Kidney (tissue), 14 donors: Measurements from ENCODE around the gene ITM2C. TPM values are rescaled to one million over a fixed set of nuclear protein-coding genes. Genes with fewer than 3 reads are reported as not detected.

ENCODE experiments used
- DNase-seq, 5 donors: peaks; one replicate each; pipeline ENCODE4 v3.0.0-alpha.2; 2013 to 2020
- FAIRE-seq: peaks from 2 replicates; lab custom pipeline; 2012; peaks lifted over from hg19 to GRCh38; lab: Jason Lieb, UNC
- H3K27ac ChIP-seq, 2 donors: one replicate each; pipeline ENCODE4 v1.7.0; 2013; ENCODE audit warnings: low read depth in 2 of 2, low read length in 2 of 2, inconsistent platforms in 1 of 2
- H3K27me3 ChIP-seq: one replicate; pipeline ENCODE4 v1.7.1; 2013; ENCODE audit warnings: low read length, inconsistent platforms; ENCODE audit not compliant: control insufficient read depth, insufficient read depth
- H3K36me3 ChIP-seq, 3 donors: one replicate each; pipeline versions ENCODE4 v1.7.0 to v1.7.1; 2013; ENCODE audit warnings: low read length in 3 of 3, control low read depth in 1 of 3, inconsistent platforms in 1 of 3; ENCODE audit not compliant: insufficient read depth in 3 of 3, control insufficient read depth in 2 of 3
- H3K4me1 ChIP-seq, 3 donors: one replicate each; pipeline versions ENCODE4 v1.7.0 to v1.7.1; 2013; ENCODE audit warnings: low read length in 3 of 3, inconsistent platforms in 1 of 3, low read depth in 1 of 3; ENCODE audit not compliant: control insufficient read depth in 2 of 3, insufficient read depth in 2 of 3
- H3K4me3 ChIP-seq, 3 donors: one replicate each; pipeline versions ENCODE4 v1.7.0 to v1.8.1; 2013; ENCODE audit warnings: low read length in 3 of 3, control low read depth in 1 of 3, inconsistent platforms in 1 of 3
- H3K9ac ChIP-seq, 3 donors: one replicate each; pipeline versions ENCODE4 v1.7.0 to v1.7.1; 2013; ENCODE audit warnings: low read length in 3 of 3, control low read depth in 1 of 3, inconsistent platforms in 1 of 3
- H3K9me3 ChIP-seq, 3 donors: one replicate each; pipeline versions ENCODE4 v1.7.0 to v1.7.1; 2013; ENCODE audit warnings: low read length in 3 of 3, control low read depth in 1 of 3, inconsistent platforms in 1 of 3; ENCODE audit not compliant: control insufficient read depth in 2 of 3, insufficient read depth in 1 of 3
- intact Hi-C: fragments of 100-400 bp; cut with DNase I; formaldehyde crosslinking; loops from one replicate; pipeline ENCODE4 v1.11.1; 2022
- polyA plus RNA-seq: library from polyadenylated mRNA; stranded (reverse); fragments of 350-450 nt; fragmentation: Illumina TruSeq; extraction: RNeasy Lipid Tissue Mini Kit (QIAGEN cat#74804); gene quantifications from one replicate; pipeline ENCODE4 v1.2.3, GENCODE V29; 2014; ENCODE audit warnings: low read depth, low replicate concordance; ENCODE audit not compliant: insufficient read depth
- total RNA-seq: library from RNA; stranded (reverse); fragmentation: NEBNext Ultra II Directional; extraction: Animal tissue kit (Norgen Biotek cat#: 25700); gene quantifications from one replicate; pipeline ENCODE4 v1.2.1, GENCODE V29; 2021
- TF ChIP-seq, protein P1 (sequence below): IDR thresholded peaks from 3 replicates; pipeline ENCODE4 v1.5.1; 2012; ENCODE audit warnings: mild to moderate bottlenecking, moderate library complexity, borderline replicate concordance; ENCODE audit not compliant: insufficient read depth; ENCODE audit errors: extremely low read depth
- donor health status: control.
- donor health status: control.
- donor health status: control.
- donor health status: control.
- donor health status: control.
- donor health status: DM: yes; HTN: yes; CAD: no.
- donor health status: Normal renal cell carcinoma (clear cell type).

ITM2C gene
- total and polyA plus RNA-seq, 2 donors from 2014 or later: 308 to 1,131 TPM

DNA sequence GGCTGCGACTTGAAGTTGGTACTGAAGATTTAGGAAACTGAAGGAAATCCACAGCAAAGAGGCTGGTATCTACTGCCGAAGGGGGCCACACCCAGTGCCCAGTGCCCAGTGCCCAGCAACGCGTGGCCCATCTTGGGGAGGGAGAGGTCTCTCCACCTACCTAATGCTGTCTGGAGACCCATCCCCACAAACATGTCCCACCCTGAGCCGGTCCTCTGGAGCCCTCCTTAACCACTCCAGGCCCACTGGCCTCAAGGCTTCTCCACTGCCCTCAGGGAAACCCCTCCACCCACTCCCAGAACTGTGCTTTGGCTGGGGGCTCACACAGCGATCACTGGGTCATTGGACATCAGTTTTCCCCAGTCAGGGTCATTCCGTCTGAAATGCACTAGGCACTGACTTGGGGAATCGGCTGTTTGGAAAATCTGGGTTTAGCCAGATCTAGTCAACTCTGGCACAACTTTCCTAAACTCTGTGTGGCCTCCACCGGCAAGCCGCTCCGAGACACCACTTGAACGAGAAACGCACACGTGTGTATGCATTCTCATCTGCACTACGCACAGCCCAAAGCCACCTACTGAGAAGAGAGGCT is 40.2 kb downstream of the ITM2C start:
- H3K27ac ChIP-seq: no peak overlapping the region
- DNase-seq (peak in 1 of 5 donors; percentile 30), FAIRE-seq (no peak)
- peaks cover 0 to 3% (median 0%) of the 10 kb centered on the region in 3 donors for H3K4me1 ChIP-seq
- intact Hi-C loops: loop anchor here (10.0 kb wide), 1 partner anchor 80 kb away; no protein-coding TSS in a partner anchor
- H3K9ac ChIP-seq: no peak overlapping the region
- no peaks in the 10 kb centered on the region for H3K27me3 ChIP-seq
- TF ChIP-seq, protein P1, sequence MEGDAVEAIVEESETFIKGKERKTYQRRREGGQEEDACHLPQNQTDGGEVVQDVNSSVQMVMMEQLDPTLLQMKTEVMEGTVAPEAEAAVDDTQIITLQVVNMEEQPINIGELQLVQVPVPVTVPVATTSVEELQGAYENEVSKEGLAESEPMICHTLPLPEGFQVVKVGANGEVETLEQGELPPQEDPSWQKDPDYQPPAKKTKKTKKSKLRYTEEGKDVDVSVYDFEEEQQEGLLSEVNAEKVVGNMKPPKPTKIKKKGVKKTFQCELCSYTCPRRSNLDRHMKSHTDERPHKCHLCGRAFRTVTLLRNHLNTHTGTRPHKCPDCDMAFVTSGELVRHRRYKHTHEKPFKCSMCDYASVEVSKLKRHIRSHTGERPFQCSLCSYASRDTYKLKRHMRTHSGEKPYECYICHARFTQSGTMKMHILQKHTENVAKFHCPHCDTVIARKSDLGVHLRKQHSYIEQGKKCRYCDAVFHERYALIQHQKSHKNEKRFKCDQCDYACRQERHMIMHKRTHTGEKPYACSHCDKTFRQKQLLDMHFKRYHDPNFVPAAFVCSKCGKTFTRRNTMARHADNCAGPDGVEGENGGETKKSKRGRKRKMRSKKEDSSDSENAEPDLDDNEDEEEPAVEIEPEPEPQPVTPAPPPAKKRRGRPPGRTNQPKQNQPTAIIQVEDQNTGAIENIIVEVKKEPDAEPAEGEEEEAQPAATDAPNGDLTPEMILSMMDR: no peak
- H3K9me3 ChIP-seq: no peaks in the 10 kb centered on the region
- no peak overlapping the region for H3K4me3 ChIP-seq
- no peaks in the 10 kb centered on the region for H3K36me3 ChIP-seq

GRCh38 chr2:230905448-230906421 is 41.0 kb downstream of the ITM2C start:
- DNase-seq (peak in 4 of 5 donors; percentile 50 to 60 (median 55)), FAIRE-seq (no peak)
- Histone ChIP-seq H3K36me3 (no peaks in the 10 kb centered on the region), H3K4me1 (peaks cover 0 to 3% (median 0%) of the 10 kb centered on the region in 3 donors), H3K27ac (no peak overlapping the region), H3K4me3 (no peak overlapping the region), H3K9ac (no peak overlapping the region), H3K27me3 (no peaks in the 10 kb centered on the region), H3K9me3 (no peaks in the 10 kb centered on the region)
- intact Hi-C loops: loop anchor here (10.0 kb wide), 1 partner anchor 79 kb away; no protein-coding TSS in a partner anchor
- TF ChIP-seq, protein P1: no peak

DNA sequence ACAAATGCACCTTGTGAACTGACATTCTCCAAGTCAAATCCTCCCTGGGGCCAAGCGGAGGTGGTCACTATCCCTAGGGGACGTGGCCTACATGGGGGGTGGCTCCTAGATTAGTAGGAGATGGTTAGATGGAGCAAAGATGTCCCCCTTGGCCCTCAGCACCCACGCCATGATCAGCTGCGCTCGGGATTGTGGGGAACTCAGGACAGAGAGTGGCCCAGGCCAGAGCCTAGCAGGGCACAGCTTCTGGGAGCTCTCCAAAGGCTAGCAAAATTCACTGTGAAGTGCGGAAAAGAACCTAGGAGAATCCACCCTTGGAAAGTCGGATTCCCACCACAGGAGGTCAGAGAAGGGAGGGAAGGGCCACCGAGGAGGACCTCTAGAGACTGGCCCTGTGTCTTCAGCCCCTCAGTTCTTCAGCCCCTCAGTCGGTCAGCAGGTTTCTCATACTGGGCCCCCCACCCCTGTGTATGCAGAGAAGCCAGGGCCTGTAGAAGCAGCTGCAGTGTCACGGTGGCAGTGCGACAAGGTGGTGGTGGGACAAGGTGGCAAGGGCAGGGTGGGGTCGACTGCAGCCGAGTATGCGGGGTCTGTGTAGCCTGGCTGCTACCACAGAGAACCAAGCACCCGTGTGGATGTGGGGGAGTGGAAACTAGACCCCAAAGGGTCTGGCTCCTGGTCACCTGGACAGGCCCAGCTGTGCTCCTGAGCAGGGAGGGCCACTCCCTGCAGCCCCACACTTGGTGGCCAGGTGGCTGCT is 41.9 kb downstream of the ITM2C start:
- DNase-seq: peak in 1 of 5 donors; percentile 33
- no peak for FAIRE-seq
- intact Hi-C loops: loop anchor here (10.0 kb wide), 1 partner anchor 78 kb away; no protein-coding TSS in a partner anchor
- no peak overlapping the region for H3K9ac ChIP-seq
- H3K4me1 ChIP-seq: peaks cover 0 to 3% (median 0%) of the 10 kb centered on the region in 3 donors
- no peak overlapping the region for H3K4me3 ChIP-seq
- no peaks in the 10 kb centered on the region for H3K9me3 ChIP-seq
- H3K36me3 ChIP-seq: no peaks in the 10 kb centered on the region
- H3K27ac ChIP-seq: no peak overlapping the region
- H3K27me3 ChIP-seq: no peaks in the 10 kb centered on the region
- TF ChIP-seq, protein P1: no peak
